SK-N-SH (cell line): ENCODE measurements around the gene MALT1. TPM values are rescaled to one million over a fixed set of nuclear protein-coding genes. Genes with fewer than 3 reads are reported as not detected.

ENCODE experiments used
- CTCF ChIA-PET: fragments of 300-600, 350-600 bp; formaldehyde crosslinking; extraction: SDS; loops from one replicate; lab custom pipeline; 2021; lab: Yijun Ruan, JAX
- POLR2A ChIA-PET: fragments of 350-600 bp; sonication (Branson Sonifier 250); formaldehyde crosslinking; extraction: SDS; loops from one replicate; lab custom pipeline; 2020; ENCODE audit warnings: antibody characterized with exemption, inconsistent platforms; lab: Yijun Ruan, JAX
- DNase-seq: peaks from one replicate; pipeline ENCODE4 v3.0.0; 2012
- H2AFZ ChIP-seq: fragments of 200-600 bp; sonication (generic); 2 replicates; pipeline ENCODE4 v1.8.1; 2016; ENCODE audit warnings: antibody characterized with exemption, mild to moderate bottlenecking, low read depth
- H3F3A ChIP-seq: fragments of 200-600 bp; sonication (generic); replicated peaks from 2 replicates; pipeline ENCODE3; 2016; ENCODE audit warnings: antibody characterized with exemption, mild to moderate bottlenecking; ENCODE audit not compliant: insufficient read depth
- H3K27ac ChIP-seq, 2 experiments: fragments of 200-500 bp in 1 of 2; fragments of 200-600 bp in 1 of 2; sonication (Bioruptor generic) in 1 of 2; sonication (generic), shearing (Covaris generic) in 1 of 2; 2 replicates each; pipeline versions ENCODE4 v1.5.1 to v1.6.1; 2014 to 2016; ENCODE audit warnings: low read depth in 2 of 2, inconsistent platforms in 1 of 2, low read length in 1 of 2, mild to moderate bottlenecking in 1 of 2, mixed read lengths in 1 of 2
- H3K27me3 ChIP-seq: fragments of 200-600 bp; sonication (generic), shearing (Covaris generic); 2 replicates; pipeline ENCODE4 v1.6.1; 2016; ENCODE audit warnings: mixed run types; ENCODE audit not compliant: insufficient read depth
- H3K36me3 ChIP-seq, 2 experiments: fragments of 200-500 bp in 1 of 2; fragments of 200-600 bp in 1 of 2; sonication (Bioruptor generic) in 1 of 2; sonication (generic) in 1 of 2; replicated peaks in 1 of 2; 2 replicates each; pipeline versions ENCODE3 to v1.5.1; 2014 to 2016; ENCODE audit warnings: low read length in 1 of 2, mild to moderate bottlenecking in 1 of 2; ENCODE audit not compliant: insufficient read depth in 2 of 2, control insufficient read depth in 1 of 2
- H3K4me1 ChIP-seq, 2 experiments: fragments of 200-500 bp in 1 of 2; fragments of 200-600 bp in 1 of 2; sonication (Bioruptor generic) in 1 of 2; sonication (generic), shearing (Covaris generic) in 1 of 2; 2 replicates each; pipeline versions ENCODE4 v1.5.1 to v1.6.1; 2014 to 2016; ENCODE audit warnings: low read depth in 1 of 2, low read length in 1 of 2, mixed run types in 1 of 2; ENCODE audit not compliant: insufficient read depth in 2 of 2, control insufficient read depth in 1 of 2
- H3K4me2 ChIP-seq: fragments of 200-600 bp; sonication (generic), shearing (Covaris generic); 2 replicates; pipeline ENCODE4 v1.6.1; 2017; ENCODE audit warnings: mixed run types
- H3K4me3 ChIP-seq, 2 experiments: fragments of 200-500 bp in 1 of 2; fragments of 200-600 bp in 1 of 2; sonication (Bioruptor generic) in 1 of 2; sonication (generic), shearing (Covaris generic) in 1 of 2; 2 replicates each; pipeline versions ENCODE4 v1.5.1 to v1.8.1; 2014 to 2016; ENCODE audit warnings: low read depth in 2 of 2, inconsistent platforms in 1 of 2, low read length in 1 of 2, mild to moderate bottlenecking in 1 of 2, mixed read lengths in 1 of 2, moderate library complexity in 1 of 2
- H3K79me2 ChIP-seq: fragments of 200-600 bp; sonication (generic); 2 replicates; pipeline ENCODE4 v1.8.1; 2017; ENCODE audit warnings: mild to moderate bottlenecking; ENCODE audit not compliant: insufficient read depth
- H3K9ac ChIP-seq: fragments of 200-600 bp; sonication (generic); 2 replicates; pipeline ENCODE4 v1.6.1; 2017; ENCODE audit warnings: mixed run types
- H3K9me2 ChIP-seq: fragments of 200-600 bp; sonication (generic); 2 replicates; pipeline ENCODE4 v1.6.1; 2017; ENCODE audit warnings: mixed run types
- H3K9me3 ChIP-seq: fragments of 200-600 bp; sonication (generic); 2 replicates; pipeline ENCODE4 v1.6.1; 2017; ENCODE audit warnings: mixed run types, mild to moderate bottlenecking, moderate library complexity
- H4K20me1 ChIP-seq: fragments of 200-600 bp; sonication (generic); 2 replicates; pipeline ENCODE4 v1.6.1; 2017; ENCODE audit warnings: mild to moderate bottlenecking, mixed run types; ENCODE audit not compliant: insufficient read depth
- FOSL2 ChIP-seq: IDR thresholded peaks from 2 replicates; pipeline ENCODE4 v1.4.0; 2012; ENCODE audit warnings: low read depth, mild to moderate bottlenecking, moderate library complexity, borderline replicate concordance
- FOXJ3 ChIP-seq: sonication (generic); formaldehyde crosslinking; IDR thresholded peaks from 2 replicates; pipeline ENCODE4 v1.5.1; 2020; ENCODE audit warnings: mild to moderate bottlenecking, missing genetic modification reagents
- IRF3 ChIP-seq: fragments of 150-350 bp; IDR thresholded peaks from 2 replicates; pipeline ENCODE4 v1.6.1; 2016; ENCODE audit warnings: mild to moderate bottlenecking, low read depth, low read length
- MEF2A ChIP-seq: IDR thresholded peaks from 2 replicates; pipeline ENCODE4 v1.4.0; 2012; ENCODE audit warnings: low read depth, borderline replicate concordance
- NRF1 ChIP-seq: IDR thresholded peaks from 2 replicates; pipeline ENCODE4 v1.6.1; 2012; ENCODE audit warnings: low read depth, mild to moderate bottlenecking, low read length
- RCOR1 ChIP-seq: fragments of 150-350 bp; IDR thresholded peaks from 2 replicates; pipeline ENCODE4 v1.6.1; 2017; ENCODE audit warnings: antibody characterized with exemption, low read length
- TAF1 ChIP-seq: IDR thresholded peaks from 2 replicates; pipeline ENCODE4 v1.6.1; 2012; ENCODE audit warnings: low read depth, mild to moderate bottlenecking, low read length, moderate library complexity, borderline replicate concordance
- WGBS: methylation state at CpG from one replicate; pipeline ENCODE4 v1.1.6; 2017; ENCODE audit warnings: low lambda C conversion rate; 5-methylcytosine and 5-hydroxymethylcytosine counted together
- polyA plus RNA-seq, 3 experiments: library from polyadenylated mRNA; depleted of rRNA; stranded (reverse); fragments of >200 nt; gene quantifications; 2 replicates each; pipeline ENCODE4 v1.2.3, GENCODE V29; 2012
- TF ChIP-seq, protein P1 (sequence below): IDR thresholded peaks from 2 replicates; pipeline ENCODE4 v1.4.0; 2012; ENCODE audit warnings: low read depth, borderline replicate concordance
- TF ChIP-seq, protein P2 (sequence below): fragments of 150-350 bp; IDR thresholded peaks from 2 replicates; pipeline ENCODE4 v1.6.1; 2017; ENCODE audit warnings: antibody characterized with exemption, low read length, low read depth, borderline replicate concordance

The MALT1 gene
- polyA plus RNA-seq, 1 of the 3 experiments (the other 2 are of a cell fraction): 6.6 TPM

GRCh38 chr18:58631301-58631700, 40.0 kb upstream of the MALT1 start:
- 92% methylated on average over 5 of the region's 5 CpGs for WGBS
- no peaks in the 10 kb centered on the region for H3K27me3 ChIP-seq

GRCh38 chr18:58632552-58632951, 38.7 kb upstream of the MALT1 start:
- no peaks in the 10 kb centered on the region for H3K9me3 ChIP-seq
- H2AFZ ChIP-seq: no peak overlapping the region
- no peak overlapping the region for H3K9ac ChIP-seq
- H3K4me2 ChIP-seq: no peak overlapping the region
- no peaks in the 10 kb centered on the region for H3K9me2 ChIP-seq
- TF ChIP-seq, protein P1, sequence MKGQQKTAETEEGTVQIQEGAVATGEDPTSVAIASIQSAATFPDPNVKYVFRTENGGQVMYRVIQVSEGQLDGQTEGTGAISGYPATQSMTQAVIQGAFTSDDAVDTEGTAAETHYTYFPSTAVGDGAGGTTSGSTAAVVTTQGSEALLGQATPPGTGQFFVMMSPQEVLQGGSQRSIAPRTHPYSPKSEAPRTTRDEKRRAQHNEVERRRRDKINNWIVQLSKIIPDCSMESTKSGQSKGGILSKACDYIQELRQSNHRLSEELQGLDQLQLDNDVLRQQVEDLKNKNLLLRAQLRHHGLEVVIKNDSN: no peak
- TF ChIP-seq TAF1 (no peak), RCOR1 (no peak), FOXJ3 (CRISPR knock-in tag) (no peak), MEF2A (no peak), FOSL2 (no peak)
- TF ChIP-seq, protein P2, sequence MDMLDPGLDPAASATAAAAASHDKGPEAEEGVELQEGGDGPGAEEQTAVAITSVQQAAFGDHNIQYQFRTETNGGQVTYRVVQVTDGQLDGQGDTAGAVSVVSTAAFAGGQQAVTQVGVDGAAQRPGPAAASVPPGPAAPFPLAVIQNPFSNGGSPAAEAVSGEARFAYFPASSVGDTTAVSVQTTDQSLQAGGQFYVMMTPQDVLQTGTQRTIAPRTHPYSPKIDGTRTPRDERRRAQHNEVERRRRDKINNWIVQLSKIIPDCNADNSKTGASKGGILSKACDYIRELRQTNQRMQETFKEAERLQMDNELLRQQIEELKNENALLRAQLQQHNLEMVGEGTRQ: no peak
- no peak overlapping the region for H3K4me3 ChIP-seq
- no peaks in the 10 kb centered on the region for H3K27me3 ChIP-seq
- CTCF ChIA-PET: no interaction called here
- 98% methylated on average over 4 of the region's 5 CpGs for WGBS
- H4K20me1 ChIP-seq: no peaks in the 10 kb centered on the region
- peaks cover 0 to 10% of the 10 kb centered on the region in 2 experiments; a peak in 2 of 4 replicates for H3K4me1 ChIP-seq
- no peaks in the 10 kb centered on the region for H3F3A ChIP-seq
- POLR2A ChIA-PET: no interaction called here
- no peak for DNase-seq
- no peaks in the 10 kb centered on the region for H3K36me3 ChIP-seq
- H3K27ac ChIP-seq: no peak overlapping the region
- no peaks in the 10 kb centered on the region for H3K79me2 ChIP-seq

More at GRCh38 chr18:58631301-58631700, 40.0 kb upstream of the MALT1 start:
- no peaks in the 10 kb centered on the region for H4K20me1 ChIP-seq
- no peaks in the 10 kb centered on the region for H3K79me2 ChIP-seq
- no peak for TF ChIP-seq FOXJ3 (CRISPR knock-in tag)
- TF ChIP-seq IRF3: no peak
- no peak for TF ChIP-seq NRF1
- TF ChIP-seq, protein P2: no peak
- no peak overlapping the region for H3K4me3 ChIP-seq
- H3K9ac ChIP-seq: no peak overlapping the region
- no peaks in the 10 kb centered on the region for H3K36me3 ChIP-seq
- H3K4me1 ChIP-seq: peaks cover 0 to 10% of the 10 kb centered on the region in 2 experiments; a peak in 2 of 4 replicates
- CTCF ChIA-PET: no interaction called here
- H3K9me2 ChIP-seq: no peaks in the 10 kb centered on the region
- H3K4me2 ChIP-seq: no peak overlapping the region
- no peak overlapping the region for H3K27ac ChIP-seq
- no peaks in the 10 kb centered on the region for H3K9me3 ChIP-seq
- no peak for DNase-seq
- H2AFZ ChIP-seq: no peak overlapping the region
- H3F3A ChIP-seq: no peaks in the 10 kb centered on the region
- POLR2A ChIA-PET: no interaction called here
